Endothelial cell of umbilical vein (primary cell): ENCODE results near the gene EEF1B2.

Source experiments
- CTCF ChIP-seq, 2 donors: IDR thresholded peaks; 1 replicate in 1 of 2; 2 replicates in 1 of 2; pipeline ENCODE4 v1.5.1; 2011; ENCODE audit warnings: low read length in 2 of 2, mild to moderate bottlenecking in 2 of 2, moderate library complexity in 2 of 2, control low read depth in 1 of 2, inconsistent platforms in 1 of 2, low read depth in 1 of 2; ENCODE audit not compliant: insufficient read depth in 1 of 2; ENCODE audit errors: extremely low read depth in 1 of 2
- EZH2 ChIP-seq: IDR thresholded peaks from 2 replicates; pipeline ENCODE4 v1.6.1; 2012; ENCODE audit warnings: borderline replicate concordance, low read depth, mild to moderate bottlenecking, moderate library complexity, low read length, inconsistent platforms; ENCODE audit not compliant: severe bottlenecking
- FOS ChIP-seq: IDR thresholded peaks from 2 replicates; pipeline ENCODE4 v1.6.1; 2011; ENCODE audit warnings: mild to moderate bottlenecking, low read length, moderate library complexity, borderline replicate concordance; ENCODE audit not compliant: insufficient read depth
- GATA2 ChIP-seq: IDR thresholded peaks from 2 replicates; pipeline ENCODE4 v1.7.0; 2011; ENCODE audit warnings: low read depth, mild to moderate bottlenecking, moderate library complexity, mixed read lengths, low read length; ENCODE audit not compliant: insufficient read length, insufficient read depth
- JUN ChIP-seq: IDR thresholded peaks from 2 replicates; pipeline ENCODE4 v1.6.1; 2011; ENCODE audit warnings: borderline replicate concordance, low read depth; ENCODE audit not compliant: insufficient read length, insufficient read depth
- MAX ChIP-seq: IDR thresholded peaks from 2 replicates; pipeline ENCODE4 v1.6.1; 2011; ENCODE audit not compliant: insufficient read depth, insufficient read length
- MYC ChIP-seq: IDR thresholded peaks from one replicate; pipeline ENCODE4 v1.6.1; 2011; ENCODE audit warnings: mild to moderate bottlenecking, low read depth, low read length
- POLR2A ChIP-seq: IDR thresholded peaks from 2 replicates; pipeline ENCODE4 v1.6.1; 2012; ENCODE audit warnings: low read depth, mild to moderate bottlenecking, control low read depth, low read length
- POLR2AphosphoS5 ChIP-seq: IDR thresholded peaks from 2 replicates; pipeline ENCODE4 v1.6.1; 2012; ENCODE audit warnings: low read depth, mild to moderate bottlenecking, control low read depth, low read length, moderate library complexity; ENCODE audit not compliant: insufficient read depth

- TF ChIP-seq CTCF (IDR thresholded peaks at IDR 0.05; ENCODE audit: extremely low read depth in 1 of 2, insufficient read depth in 1 of 2, low read depth in 1 of 2, low read length in 2 of 2) = no peak
- TF ChIP-seq MAX = no peak
- TF ChIP-seq POLR2A = no peak
- TF ChIP-seq EZH2 = no peak
- no peak for TF ChIP-seq POLR2AphosphoS5
- no peak for TF ChIP-seq MYC
- TF ChIP-seq JUN = no peak
- no peak for TF ChIP-seq GATA2
- peak; percentile 17 for TF ChIP-seq FOS
These were observed 52.1 kb downstream of the EEF1B2 start for GRCh38 chr2:206211657-206212255.
